Activated CD4-positive, alpha-beta T cell treated with anti-CD3 and anti-CD28 coated beads, Interleukin-2, amount 50 U/mL, for 48 hours (primary cell): ENCODE results near the gene ENO1.
"Not testable (repeated sequence)": the region's sequence is repeated elsewhere in the genome, so short reads cannot be mapped to it uniquely, and the experiment has no call there.

Source experiments
- DNase-seq, 2 experiments: peaks; one replicate each; pipeline ENCODE4 v3.0.0-alpha.2; 2020

The ENO1 gene

GRCh38 chr1:8841395-8841794 lies 37.1 kb downstream of the ENO1 start:
- no peak for DNase-seq

DNA sequence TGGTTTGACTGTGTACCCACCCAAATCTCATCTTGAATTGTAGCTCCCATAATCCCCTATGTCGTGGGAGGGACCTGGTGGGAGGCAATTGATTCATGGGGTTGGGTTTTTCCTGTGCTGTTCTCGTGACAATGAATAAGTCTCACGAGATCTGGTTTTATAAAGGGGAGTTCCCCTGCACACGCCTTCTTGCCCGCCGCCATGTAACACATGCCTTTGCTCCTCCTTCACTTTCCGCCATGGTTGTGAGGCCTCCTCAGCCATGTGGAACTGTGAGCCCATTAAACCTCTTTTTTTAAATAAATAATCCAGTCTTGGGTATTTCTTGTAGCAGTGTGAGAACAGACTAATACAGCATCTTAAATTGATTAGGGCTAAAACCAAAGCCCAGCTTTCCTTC lies 38.5 kb downstream of the ENO1 start:
- DNase-seq, result no peak

- no peak for DNase-seq
These were observed 42.4 kb downstream of the ENO1 start for GRCh38 chr1:8835941-8836643.

GRCh38 chr1:8831340-8831739 lies 47.1 kb downstream of the ENO1 start:
- no peak for DNase-seq

DNA sequence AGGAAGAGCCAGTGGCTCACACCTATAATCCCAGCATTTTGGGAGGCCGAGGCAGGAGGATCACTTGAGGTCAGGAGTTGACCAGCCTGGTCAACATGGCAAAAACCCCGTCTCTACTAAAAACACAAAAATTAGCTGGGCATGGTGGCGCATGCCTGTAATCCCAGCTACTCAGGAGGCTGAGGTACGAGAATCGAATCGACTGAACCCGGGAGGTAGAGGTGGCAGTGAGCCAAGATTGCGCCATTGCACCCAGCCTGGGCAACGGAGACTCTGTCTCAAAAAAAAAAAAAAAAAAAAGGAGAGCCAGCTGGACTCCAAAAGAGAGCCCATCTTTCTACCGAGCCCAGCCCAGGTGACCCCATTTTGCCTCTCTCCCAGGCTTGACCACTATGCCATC lies 47.8 kb downstream of the ENO1 start:
- DNase-seq, result not testable (repeated sequence)

- no peak for DNase-seq
These were observed 52.5 kb downstream of the ENO1 start for GRCh38 chr1:8825985-8826481.

GRCh38 chr1:8823295-8823664 lies 55.2 kb downstream of the ENO1 start:
- DNase-seq, result no peak

GRCh38 chr1:8822373-8823294 lies 55.9 kb downstream of the ENO1 start:
- DNase-seq, result no peak

- DNase-seq, result no peak
These were observed 57.4 kb downstream of the ENO1 start for GRCh38 chr1:8821084-8821483.

DNA sequence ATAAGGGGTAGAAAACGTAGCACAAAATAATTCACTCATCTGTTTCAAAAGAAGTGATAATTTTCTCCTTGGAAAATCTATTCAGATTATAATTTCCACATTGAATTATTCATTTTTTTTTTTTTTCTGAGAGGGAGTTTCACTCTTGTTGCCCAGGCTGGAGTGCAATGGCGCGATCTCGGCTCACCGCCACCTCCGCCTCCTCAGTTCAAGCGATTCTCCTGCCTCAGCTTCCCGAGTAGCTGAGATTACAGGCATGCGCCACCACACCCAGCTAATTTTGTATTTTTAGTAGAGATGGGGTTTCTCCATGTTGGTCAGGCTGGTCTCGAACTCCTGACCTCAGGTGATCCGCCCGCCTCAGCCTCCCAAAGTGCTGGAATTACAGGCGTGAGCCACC lies 59.7 kb downstream of the ENO1 start:
- DNase-seq, result not testable (repeated sequence)

DNA sequence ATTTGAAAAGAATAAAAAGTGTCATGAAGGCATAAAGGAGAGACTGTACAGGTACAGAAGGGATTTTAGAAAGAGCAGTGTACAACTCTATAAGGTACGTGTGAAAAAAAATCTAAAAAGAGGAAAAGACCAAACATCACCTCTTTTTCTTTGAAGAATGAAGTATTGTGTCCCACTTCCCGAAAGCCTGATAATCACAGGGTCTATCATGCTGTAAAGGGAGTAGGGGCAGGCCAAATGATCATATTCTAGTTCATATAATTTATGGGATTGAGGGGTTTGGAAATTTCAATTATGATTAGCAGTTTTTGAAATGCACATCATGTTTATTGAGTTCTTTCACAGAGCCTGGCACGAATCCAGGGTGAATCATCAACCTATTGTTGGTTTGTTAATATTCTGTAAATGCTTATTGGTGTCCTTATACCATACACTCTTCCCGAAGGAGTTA lies 60.1 kb downstream of the ENO1 start:
- no peak for DNase-seq

- peak; percentile 94 to 95 for DNase-seq
These were observed 60.8 kb downstream of the ENO1 start, which contains the start of gene RERE for GRCh38 chr1:8817412-8818324. TSS of gene RERE (minus strand) at chr1:8817640.

- peak; percentile 24 to 33 for DNase-seq
These were observed 61.6 kb downstream of the ENO1 start for GRCh38 chr1:8816831-8817411.

DNA sequence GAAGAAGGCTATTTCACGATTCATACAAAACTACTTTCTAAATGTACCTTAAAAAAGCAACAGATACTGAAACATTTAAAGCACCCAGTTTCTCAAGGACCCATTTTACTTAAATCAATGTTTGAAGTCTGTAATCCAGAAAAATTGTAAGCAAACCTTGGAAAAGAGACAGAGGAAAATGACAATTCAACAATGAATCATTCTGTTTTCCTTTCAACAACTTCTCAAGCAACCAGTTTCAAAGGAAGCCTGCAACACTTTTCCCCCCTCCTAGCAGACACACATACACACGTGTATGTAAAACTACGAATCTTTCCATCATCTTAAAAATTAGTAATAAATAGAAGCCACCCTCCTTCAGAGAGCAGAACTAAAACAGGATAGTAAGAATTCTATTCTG lies 62.2 kb downstream of the ENO1 start:
- no peak for DNase-seq

DNA sequence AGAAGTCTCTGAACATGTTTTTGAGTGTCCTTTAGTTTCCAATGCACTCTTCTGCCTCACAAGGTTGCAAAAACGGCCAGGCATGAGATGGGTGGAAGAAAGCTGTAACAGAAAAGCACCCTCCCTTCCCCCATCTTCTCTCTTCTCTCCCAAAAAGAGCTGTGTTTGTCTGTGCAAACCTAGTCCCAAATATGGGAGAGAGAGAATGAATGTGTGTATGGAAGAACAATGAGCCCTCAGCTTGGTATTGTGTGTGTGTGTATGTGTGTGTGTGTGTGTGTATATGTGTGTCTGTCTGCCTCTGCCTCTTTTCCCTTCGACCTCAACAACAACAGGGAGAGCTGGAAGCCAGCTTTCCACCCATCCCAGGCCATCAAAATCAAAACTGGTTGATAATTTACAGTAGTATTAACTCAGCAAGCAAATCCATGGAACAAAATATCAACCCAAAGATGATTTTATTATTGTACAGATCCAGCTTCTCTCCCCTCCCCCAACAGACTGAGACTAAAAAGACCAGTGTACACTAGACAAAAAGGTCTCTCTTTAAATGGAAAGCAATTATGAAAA lies 62.8 kb downstream of the ENO1 start:
- no peak for DNase-seq

GRCh38 chr1:8814865-8815264 lies 63.6 kb downstream of the ENO1 start:
- DNase-seq, result no peak

GRCh38 chr1:8813991-8814390 lies 64.5 kb downstream of the ENO1 start:
- no peak for DNase-seq

DNA sequence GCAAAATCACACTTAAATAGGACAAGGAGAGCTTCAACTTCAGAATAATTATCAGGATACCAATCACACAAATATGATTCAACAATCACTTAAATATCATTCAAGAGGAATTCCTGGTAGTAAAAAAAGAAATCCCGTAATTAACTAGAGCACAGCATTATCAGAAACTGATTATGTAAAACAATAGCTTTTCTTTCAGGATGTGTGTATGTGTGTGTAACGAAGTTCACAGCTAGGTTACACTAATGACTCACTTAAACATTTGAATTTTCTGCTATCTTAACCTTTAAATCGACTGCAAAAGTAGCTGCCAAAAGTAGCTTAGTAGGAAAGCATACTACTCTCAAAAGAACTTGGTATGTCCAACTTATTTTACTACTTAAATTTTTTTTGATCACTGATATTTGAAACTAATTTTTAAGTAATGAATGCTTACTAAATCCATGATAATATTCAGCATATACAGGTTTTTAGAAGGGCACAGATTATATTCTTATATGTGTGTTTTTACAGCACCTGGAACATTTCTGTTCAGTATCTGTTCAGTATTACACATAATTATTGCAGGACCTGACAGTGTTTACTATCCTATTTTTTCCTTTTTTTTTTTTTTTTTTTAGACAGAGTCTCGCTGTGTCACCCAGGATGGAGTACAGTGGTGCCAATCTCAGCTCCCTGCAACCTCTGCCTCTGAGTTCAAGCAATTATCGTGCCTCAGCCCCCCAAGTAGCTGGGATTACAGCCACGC lies 65.3 kb downstream of the ENO1 start:
- no peak for DNase-seq

- no peak for DNase-seq
These were observed 66.4 kb downstream of the ENO1 start for GRCh38 chr1:8812081-8812480.
